UCSD-AML1 (cell line): Measurements from ENCODE around the gene TRA2B.

Experiments
- DNase-seq: peaks from one replicate; lab custom pipeline; 2025; ENCODE audit not compliant: unreplicated experiment; lab: John Stamatoyannopoulos, UW

TRA2B gene

GRCh38 chr3:185881926-185882325, 55.9 kb downstream of the TRA2B start:
- DNase-seq = no peak

GRCh38 chr3:185880600-185880999, 57.2 kb downstream of the TRA2B start:
- no peak for DNase-seq

DNA sequence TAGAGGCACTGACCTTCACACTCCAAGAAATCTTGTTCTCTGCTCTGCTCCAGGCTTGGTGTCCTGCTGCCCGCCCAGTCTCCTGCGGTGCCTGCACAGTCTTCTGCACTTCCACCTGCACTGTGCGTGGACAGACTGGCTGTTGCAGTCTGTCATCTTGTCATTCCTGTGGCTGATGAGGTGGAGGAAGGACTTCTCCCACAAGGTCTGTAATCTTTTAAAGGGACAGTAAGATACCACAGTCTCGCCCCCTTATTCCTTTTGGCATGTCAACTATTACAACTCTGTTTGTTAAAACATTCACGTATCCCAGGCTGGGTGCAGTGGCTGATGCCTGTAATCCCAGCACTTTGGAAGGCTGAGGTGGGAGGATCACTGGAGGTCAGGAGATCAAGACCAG, 58.9 kb downstream of the TRA2B start:
- DNase-seq = no peak

DNA sequence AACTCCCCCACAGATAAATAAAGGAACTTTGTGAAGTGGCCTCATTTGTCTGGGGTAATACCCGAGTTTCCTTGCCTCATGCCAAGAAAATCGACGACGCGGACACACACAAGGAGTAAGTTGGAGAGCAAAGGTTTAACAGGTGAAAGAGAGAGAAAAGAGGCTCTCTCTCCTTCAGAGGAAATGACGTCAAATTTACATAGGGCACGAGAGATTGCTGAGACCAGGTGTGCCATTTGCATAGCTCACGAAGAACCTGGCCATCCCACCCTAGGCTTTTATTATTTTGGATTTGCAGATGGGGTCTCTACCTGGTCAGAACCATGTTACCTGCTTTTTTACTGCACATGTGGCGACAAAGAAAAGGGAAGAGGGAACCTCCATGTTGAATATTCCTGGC, 63.7 kb downstream of the TRA2B start:
- no peak for DNase-seq

DNA sequence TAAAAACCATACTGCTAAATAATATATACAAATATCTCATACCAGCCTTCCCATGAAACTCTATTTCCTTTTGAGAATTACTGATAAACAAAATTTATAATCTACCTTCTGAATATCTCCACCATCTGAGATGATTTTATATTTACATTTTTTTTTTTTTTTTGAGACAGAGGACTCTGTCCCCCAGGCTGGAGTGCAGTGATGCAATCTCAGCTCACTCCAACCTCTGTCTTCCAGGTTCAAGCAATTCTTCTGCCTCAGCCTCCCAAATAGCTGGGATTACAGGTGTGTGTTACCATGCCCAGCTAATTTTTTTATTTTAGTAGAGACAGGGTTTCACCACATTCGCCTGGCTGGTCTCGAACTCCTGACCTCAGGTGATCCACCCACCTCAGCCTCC, 70.2 kb downstream of the TRA2B start:
- no peak for DNase-seq

- no peak for DNase-seq
Measured at GRCh38 chr3:185866995-185867394, 70.8 kb downstream of the TRA2B start.

DNA sequence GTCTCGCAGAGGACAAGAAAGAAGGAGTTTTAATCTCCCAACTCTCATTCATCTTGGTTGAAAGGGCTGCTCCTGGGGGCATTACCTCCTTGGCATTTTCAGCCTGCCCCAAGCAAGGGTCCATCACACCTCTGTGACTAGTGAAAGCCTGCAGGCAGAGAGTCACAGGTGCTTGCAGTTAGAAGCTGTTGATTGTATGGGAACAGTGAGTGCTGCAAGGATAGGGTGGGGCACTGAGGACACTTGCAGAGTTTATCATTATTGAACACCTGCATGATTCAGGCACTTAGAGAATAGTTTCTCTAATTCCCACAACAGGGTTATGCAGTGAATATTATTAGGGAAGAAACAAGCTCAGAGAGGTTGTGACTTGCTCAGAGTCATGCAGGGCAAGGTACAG, 71.3 kb downstream of the TRA2B start:
- DNase-seq = no peak
